AG09319 (cell line): ENCODE data around the gene SAMD14.

Experiments used
- DNase-seq: peaks from one replicate; pipeline ENCODE4 v3.0.0-alpha.2; 2010; ENCODE audit warnings: low read depth; ENCODE audit errors: extremely low read depth
- TF ChIP-seq, protein P1 (sequence below): IDR thresholded peaks from 2 replicates; pipeline ENCODE4 v1.5.1; 2011; ENCODE audit warnings: low read depth, mild to moderate bottlenecking, inconsistent platforms, low read length, moderate library complexity

SAMD14 gene

DNA sequence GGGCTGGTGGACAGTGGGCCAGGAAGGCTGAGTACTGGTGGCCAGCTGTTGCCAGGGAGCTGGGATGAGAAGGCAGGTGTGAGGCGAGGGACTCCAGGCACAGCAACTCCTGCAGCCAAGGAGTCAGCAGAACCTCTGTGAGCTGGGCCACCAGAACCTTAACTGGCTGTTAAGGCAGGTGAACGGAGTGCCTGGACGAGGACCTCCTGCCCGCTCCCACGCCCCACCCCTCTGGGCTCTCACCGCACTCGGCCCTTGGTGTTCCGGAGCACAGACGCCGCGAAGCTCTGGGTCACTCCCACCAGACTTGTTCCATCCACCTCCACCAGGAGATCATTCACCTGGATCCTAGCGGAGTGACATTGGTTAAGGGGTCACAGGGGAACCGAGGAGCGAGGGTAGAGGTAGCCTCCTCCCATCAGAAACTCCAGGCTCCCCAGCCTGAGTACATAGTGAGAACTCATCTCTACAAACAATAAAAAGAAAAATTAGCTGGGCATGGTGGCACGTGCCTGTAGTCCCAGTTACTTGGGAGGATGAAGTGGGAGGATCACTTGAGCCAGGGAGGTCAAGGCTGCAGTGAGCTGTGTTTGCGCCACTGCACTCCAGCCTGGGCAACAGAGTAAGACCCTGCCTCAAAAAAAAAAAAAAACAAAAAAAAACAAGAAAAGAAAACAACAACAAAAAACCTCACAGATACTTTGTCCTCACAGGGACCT is 11.2 kb upstream of the SAMD14 start:
- TF ChIP-seq, protein P1, sequence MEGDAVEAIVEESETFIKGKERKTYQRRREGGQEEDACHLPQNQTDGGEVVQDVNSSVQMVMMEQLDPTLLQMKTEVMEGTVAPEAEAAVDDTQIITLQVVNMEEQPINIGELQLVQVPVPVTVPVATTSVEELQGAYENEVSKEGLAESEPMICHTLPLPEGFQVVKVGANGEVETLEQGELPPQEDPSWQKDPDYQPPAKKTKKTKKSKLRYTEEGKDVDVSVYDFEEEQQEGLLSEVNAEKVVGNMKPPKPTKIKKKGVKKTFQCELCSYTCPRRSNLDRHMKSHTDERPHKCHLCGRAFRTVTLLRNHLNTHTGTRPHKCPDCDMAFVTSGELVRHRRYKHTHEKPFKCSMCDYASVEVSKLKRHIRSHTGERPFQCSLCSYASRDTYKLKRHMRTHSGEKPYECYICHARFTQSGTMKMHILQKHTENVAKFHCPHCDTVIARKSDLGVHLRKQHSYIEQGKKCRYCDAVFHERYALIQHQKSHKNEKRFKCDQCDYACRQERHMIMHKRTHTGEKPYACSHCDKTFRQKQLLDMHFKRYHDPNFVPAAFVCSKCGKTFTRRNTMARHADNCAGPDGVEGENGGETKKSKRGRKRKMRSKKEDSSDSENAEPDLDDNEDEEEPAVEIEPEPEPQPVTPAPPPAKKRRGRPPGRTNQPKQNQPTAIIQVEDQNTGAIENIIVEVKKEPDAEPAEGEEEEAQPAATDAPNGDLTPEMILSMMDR, result no peak

DNA sequence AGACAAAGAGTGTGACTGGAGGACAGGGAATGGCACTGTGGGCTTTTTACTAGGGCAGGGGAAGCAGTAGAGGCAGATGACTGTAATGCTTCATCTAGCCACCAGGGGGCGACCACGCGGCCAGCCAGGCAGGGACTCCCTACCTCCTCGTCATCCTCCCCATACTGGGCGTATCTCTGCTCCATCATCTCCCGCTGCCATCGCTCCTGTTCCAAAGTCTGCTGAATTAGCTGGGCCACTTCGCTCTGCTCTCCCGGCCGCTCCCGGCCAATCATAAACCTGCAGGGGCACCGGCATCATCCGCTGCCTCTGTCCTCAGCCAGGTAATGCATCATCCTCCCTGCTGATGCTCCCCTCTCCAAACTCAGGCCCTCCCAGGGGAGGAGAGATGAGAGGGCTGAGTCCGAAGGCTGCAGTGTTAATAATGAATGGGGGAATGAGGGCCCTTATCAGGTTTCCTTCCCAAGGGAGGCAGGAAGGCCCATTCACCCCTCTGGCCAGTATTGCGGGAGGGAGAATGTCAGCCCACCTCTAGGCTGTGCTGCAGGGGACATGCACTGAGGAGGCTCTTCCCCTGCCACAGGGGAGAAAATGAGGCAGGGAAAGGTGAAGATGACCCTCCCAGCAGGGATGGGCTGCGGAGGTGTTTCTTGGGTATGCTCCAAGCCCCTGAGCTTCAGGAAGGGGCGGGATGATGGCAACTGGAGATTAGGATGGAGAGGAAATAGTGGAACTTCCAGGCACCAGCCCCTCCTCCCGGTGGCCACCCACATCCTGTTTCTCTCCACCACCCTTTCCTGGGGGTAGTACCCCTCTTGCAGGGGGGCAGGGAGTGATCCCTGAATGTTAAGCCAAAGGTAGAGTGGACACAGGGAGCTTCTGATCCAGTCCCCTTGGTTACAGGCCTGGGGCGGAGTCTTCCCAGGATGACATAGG is 10.3 kb upstream of the SAMD14 start:
- no peak for DNase-seq
- TF ChIP-seq, protein P1, result peak; percentile 87

More for the DNA sequence above, 11.2 kb upstream of the SAMD14 start:
- no peak for DNase-seq

DNA sequence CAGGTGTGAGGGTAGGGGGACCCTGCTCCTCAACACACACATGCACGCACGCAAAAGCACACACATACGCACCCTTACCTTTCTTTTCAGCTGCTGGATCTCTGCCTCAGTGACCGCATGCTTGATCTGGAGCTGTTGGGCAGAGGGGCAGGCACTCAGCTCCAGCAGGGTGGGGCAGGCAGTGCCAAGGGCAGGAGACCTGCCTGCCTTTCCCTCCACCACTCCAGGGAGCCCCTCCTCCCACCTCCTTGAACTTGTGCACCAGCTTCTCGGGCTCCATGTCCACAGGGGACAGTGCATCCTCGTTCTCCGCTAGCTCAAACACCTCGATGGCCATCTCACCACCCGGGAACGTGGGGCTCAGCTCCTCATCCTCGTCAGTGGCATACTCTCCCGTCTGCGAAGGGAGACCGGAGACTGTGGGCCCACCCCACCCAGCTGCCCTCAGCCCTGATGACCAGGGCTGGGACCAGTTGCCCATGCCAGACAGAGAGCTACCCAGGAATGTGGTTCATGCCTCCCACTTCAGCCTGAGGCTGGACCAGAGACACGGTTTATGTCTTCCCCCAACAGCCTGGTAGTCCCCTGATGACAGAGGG is 9.3 kb upstream of the SAMD14 start:
- DNase-seq, result no peak
- TF ChIP-seq, protein P1, result no peak

DNA sequence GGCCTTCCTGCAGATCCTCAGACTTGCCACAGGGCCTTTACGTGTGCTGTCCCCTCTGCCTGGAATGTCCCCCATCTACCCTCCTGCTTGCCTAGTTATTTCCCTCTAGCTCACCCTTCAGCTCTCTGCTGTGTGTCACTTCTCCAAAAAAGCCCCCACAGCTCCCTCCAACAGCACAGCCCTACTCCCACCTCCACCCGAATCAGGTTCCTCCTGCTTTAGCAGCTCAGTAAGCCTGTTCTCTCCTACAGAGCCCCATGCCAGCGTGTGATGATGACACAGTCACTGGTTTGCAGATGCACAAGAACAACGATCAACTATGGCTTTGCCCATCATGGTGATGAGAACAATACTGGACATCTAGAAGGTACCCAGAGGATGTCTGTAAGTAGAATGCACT is 7.1 kb upstream of the SAMD14 start:
- TF ChIP-seq, protein P1, result no peak
- DNase-seq, result no peak

DNA sequence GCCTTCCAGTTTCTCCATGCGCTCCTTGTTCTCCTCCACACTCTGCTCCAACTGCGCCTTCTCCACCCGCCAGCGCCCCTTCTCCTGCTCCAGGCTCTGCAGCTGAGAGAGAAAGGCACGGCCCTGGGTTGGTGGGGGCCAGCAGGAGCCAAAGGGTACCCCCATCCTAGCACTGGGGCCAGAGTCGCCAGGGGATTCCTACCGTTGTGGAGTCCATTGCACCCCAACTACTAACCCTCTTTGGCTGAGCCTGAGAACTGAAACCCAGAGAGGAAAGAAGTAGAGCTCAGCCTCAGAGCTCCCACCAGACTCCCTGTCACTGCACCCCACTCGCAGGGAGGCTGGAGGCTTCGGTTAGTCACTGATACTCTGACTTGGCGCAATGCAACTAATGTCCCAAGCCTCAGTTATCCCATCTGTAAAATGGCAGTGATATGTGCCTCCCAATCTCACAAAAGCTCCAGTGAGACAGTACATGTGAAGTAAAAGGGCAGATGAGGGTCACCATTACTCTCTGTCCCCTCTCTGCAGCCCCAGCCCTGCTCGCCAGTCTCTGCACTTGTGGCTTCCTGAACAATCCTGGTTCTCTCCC is 6.2 kb upstream of the SAMD14 start:
- TF ChIP-seq, protein P1, result no peak
- DNase-seq, result no peak

DNA sequence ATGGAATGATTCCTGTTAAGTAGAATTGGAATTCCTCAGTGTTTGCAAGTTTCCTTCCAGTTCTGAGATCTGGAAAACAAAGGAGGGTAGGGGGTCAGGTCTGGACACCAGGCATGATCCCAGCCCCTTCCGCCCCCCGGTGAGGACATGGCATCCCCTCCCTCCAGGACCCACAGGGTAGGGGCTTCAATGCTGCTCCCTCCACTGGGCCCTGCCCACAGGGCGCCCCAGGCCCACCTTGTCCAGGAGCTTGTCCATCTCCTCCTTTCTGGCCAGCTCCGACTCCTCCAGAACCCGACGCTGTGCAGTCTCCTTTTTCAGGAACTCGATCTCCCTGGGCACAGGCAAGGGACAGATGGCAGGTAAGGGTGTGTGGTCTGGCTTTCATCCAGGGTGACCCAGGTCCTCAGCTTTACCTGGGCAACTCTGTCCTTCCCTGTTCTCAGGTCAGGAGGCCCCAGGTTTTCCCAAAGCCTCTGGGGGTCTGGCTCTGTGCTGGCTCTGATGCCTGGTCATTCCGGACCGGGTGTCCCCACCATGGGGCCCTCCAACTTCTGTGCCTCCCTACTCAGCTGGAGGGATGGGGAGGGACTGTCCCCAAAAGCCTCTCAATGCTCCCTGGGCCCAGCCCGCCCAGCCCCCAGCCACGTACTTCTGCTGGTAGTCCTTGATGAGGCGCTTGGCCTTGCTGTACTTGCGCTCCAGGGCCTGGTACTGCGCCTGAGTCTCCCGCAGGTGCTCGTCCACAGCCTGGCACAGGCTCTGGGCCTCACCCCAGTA is 5.5 kb upstream of the SAMD14 start:
- TF ChIP-seq, protein P1, result no peak
- no peak for DNase-seq
